ENCODE results near the gene NPY.

- TF ChIP-seq, protein P1, sequence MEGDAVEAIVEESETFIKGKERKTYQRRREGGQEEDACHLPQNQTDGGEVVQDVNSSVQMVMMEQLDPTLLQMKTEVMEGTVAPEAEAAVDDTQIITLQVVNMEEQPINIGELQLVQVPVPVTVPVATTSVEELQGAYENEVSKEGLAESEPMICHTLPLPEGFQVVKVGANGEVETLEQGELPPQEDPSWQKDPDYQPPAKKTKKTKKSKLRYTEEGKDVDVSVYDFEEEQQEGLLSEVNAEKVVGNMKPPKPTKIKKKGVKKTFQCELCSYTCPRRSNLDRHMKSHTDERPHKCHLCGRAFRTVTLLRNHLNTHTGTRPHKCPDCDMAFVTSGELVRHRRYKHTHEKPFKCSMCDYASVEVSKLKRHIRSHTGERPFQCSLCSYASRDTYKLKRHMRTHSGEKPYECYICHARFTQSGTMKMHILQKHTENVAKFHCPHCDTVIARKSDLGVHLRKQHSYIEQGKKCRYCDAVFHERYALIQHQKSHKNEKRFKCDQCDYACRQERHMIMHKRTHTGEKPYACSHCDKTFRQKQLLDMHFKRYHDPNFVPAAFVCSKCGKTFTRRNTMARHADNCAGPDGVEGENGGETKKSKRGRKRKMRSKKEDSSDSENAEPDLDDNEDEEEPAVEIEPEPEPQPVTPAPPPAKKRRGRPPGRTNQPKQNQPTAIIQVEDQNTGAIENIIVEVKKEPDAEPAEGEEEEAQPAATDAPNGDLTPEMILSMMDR (IDR thresholded peaks at IDR 0.05), result no peak
- no peak for TF ChIP-seq POLR2A (IDR thresholded peaks at IDR 0.05)
Observed at GRCh38 chr7:24255139-24255538, 28.9 kb upstream of the NPY start.
